ACHN (cell line): Measurements from ENCODE around the gene IL36G.

Experiments used
- DNase-seq: peaks from one replicate; pipeline ENCODE4 v3.0.0-alpha.2; 2015
- in situ Hi-C: cut with HindIII; loops from 2 replicates; pipeline ENCODE4 v1.10.0; 2017; ENCODE audit warnings: low sequenced_read_pairs, low pct_ligation_motif_present, low pct_unique_long_range_greater_than_20kb

Gene IL36G

GRCh38 chr2:112962308-112963175, 15.3 kb upstream of the IL36G start:
- no peak for DNase-seq
- in situ Hi-C loops: no loop called here

GRCh38 chr2:112967023-112967422, 10.8 kb upstream of the IL36G start:
- DNase-seq: no peak
- in situ Hi-C loops: no loop called here

GRCh38 chr2:112972423-112973086, 5.3 kb upstream of the IL36G start:
- in situ Hi-C loops: no loop called here
- no peak for DNase-seq

GRCh38 chr2:112973156-112973555, 4.7 kb upstream of the IL36G start:
- DNase-seq: no peak
- in situ Hi-C loops: no loop called here

- no peak for DNase-seq
- in situ Hi-C loops: no loop called here
These were observed 1.9 kb downstream of the IL36G start for GRCh38 chr2:112979731-112980130.

GRCh38 chr2:112980537-112980936, 2.7 kb downstream of the IL36G start:
- in situ Hi-C loops: no loop called here
- no peak for DNase-seq

- in situ Hi-C loops: no loop called here
- no peak for DNase-seq
These were observed 7.3 kb downstream of the IL36G start for GRCh38 chr2:112985090-112985489.

GRCh38 chr2:112989611-112990010, 11.8 kb downstream of the IL36G start:
- in situ Hi-C loops: no loop called here
- no peak for DNase-seq

- DNase-seq: no peak
- in situ Hi-C loops: no loop called here
These were observed 16.0 kb downstream of the IL36G start for GRCh38 chr2:112993831-112994230.

- in situ Hi-C loops: no loop called here
- no peak for DNase-seq
These were observed 16.8 kb downstream of the IL36G start for GRCh38 chr2:112994648-112995047.

GRCh38 chr2:112995346-112995920, 17.6 kb downstream of the IL36G start:
- in situ Hi-C loops: no loop called here
- DNase-seq: no peak

GRCh38 chr2:112996635-112997034, 18.8 kb downstream of the IL36G start:
- DNase-seq: no peak
- in situ Hi-C loops: no loop called here

GRCh38 chr2:112997151-112997550, 19.3 kb downstream of the IL36G start:
- DNase-seq: no peak
- in situ Hi-C loops: no loop called here

- in situ Hi-C loops: no loop called here
- DNase-seq: peak; percentile 9
These were observed 22.6 kb downstream of the IL36G start for GRCh38 chr2:113000436-113000835.

GRCh38 chr2:113002677-113003076, 24.9 kb downstream of the IL36G start:
- no peak for DNase-seq
- in situ Hi-C loops: no loop called here

- in situ Hi-C loops: no loop called here
- no peak for DNase-seq
These were observed 27.3 kb downstream of the IL36G start, which contains the start of gene IL36A for GRCh38 chr2:113005030-113005509. Gene IL36A, plus strand, starts transcription at chr2:113005459. Its CDS starts 413 bp downstream, at chr2:113005872.

- DNase-seq: no peak
- in situ Hi-C loops: no loop called here
These were observed 29.4 kb downstream of the IL36G start for GRCh38 chr2:113007250-113007649.

GRCh38 chr2:113009622-113010021, 31.8 kb downstream of the IL36G start:
- in situ Hi-C loops: no loop called here
- DNase-seq: no peak

GRCh38 chr2:113010088-113010487, 32.3 kb downstream of the IL36G start:
- in situ Hi-C loops: no loop called here
- DNase-seq: no peak
